ENCODE measurements around the gene TMC5.

- no peak for TF ChIP-seq CTCF (IDR thresholded peaks at IDR 0.05)
- TF ChIP-seq POLR2A (IDR thresholded peaks at IDR 0.05): no peak
These were observed 2.2 kb upstream of the TMC5 start for GRCh38 chr16:19415461-19415860.
